NCI-H1694 (cell line): ENCODE measurements around the gene PI4KA.

ENCODE experiments used
- DNase-seq: peaks from one replicate; lab custom pipeline; 2025; lab: John Stamatoyannopoulos, UW

The PI4KA gene

GRCh38 chr22:20881869-20882815, 23.5 kb upstream of the PI4KA start:
- no peak for DNase-seq

- DNase-seq, result no peak
Observed at GRCh38 chr22:20881231-20881630, 22.6 kb upstream of the PI4KA start.

- DNase-seq, result no peak
Observed at GRCh38 chr22:20877715-20878114, 19.1 kb upstream of the PI4KA start.

GRCh38 chr22:20875296-20875695, 16.7 kb upstream of the PI4KA start:
- DNase-seq, result no peak

GRCh38 chr22:20873214-20873613, 14.6 kb upstream of the PI4KA start:
- no peak for DNase-seq

GRCh38 chr22:20869234-20869633, 10.6 kb upstream of the PI4KA start:
- DNase-seq, result no peak

GRCh38 chr22:20868025-20868962, 9.7 kb upstream of the PI4KA start:
- no peak for DNase-seq

GRCh38 chr22:20867179-20868024, 8.8 kb upstream of the PI4KA start:
- DNase-seq, result no peak

GRCh38 chr22:20866736-20867135, 8.1 kb upstream of the PI4KA start:
- DNase-seq, result no peak

- DNase-seq, result no peak
Observed at GRCh38 chr22:20865875-20866445, 7.3 kb upstream of the PI4KA start.

- DNase-seq, result no peak
Observed at GRCh38 chr22:20865331-20865730, 6.7 kb upstream of the PI4KA start.

- no peak for DNase-seq
Observed at GRCh38 chr22:20864186-20864908, 5.7 kb upstream of the PI4KA start.

GRCh38 chr22:20863366-20863765, 4.8 kb upstream of the PI4KA start:
- DNase-seq, result no peak

GRCh38 chr22:20862540-20862939, 3.9 kb upstream of the PI4KA start:
- no peak for DNase-seq

GRCh38 chr22:20859615-20860014, 1.0 kb upstream of the PI4KA start:
- DNase-seq, result no peak

GRCh38 chr22:20857838-20858614, 585 bp downstream of the PI4KA start:
- peak; percentile 49 for DNase-seq

- DNase-seq, result no peak
Observed at GRCh38 chr22:20857247-20857643, 1.4 kb downstream of the PI4KA start.

GRCh38 chr22:20853236-20853660, 5.4 kb downstream of the PI4KA start:
- no peak for DNase-seq

- DNase-seq, result no peak
Observed at GRCh38 chr22:20852503-20852902, 6.1 kb downstream of the PI4KA start.

GRCh38 chr22:20852076-20852475, 6.5 kb downstream of the PI4KA start:
- DNase-seq, result no peak
